ENCODE results near the gene TSC2. TPM values are rescaled to one million over a fixed set of nuclear protein-coding genes. Genes with fewer than 3 reads are reported as not detected.
A peak's percentile ranks its signal among the peaks of the same experiment; 100 is the strongest.

The TSC2 gene
- total RNA-seq, 1 donor from 2014 or later = 64.1 TPM

- DNase-seq (ENCODE audit: low read depth) = no peak
- no peak for TF ChIP-seq CTCF (conservative IDR thresholded peaks at IDR 0.05; ENCODE audit: low read depth, low read length)
- H3K4me3 ChIP-seq (ENCODE audit: low read depth, low read length) = no peak overlapping the region
These were observed 40.2 kb downstream of the TSC2 start for GRCh38 chr16:2087748-2088631.

- DNase-seq (ENCODE audit: low read depth) = no peak
- no peak overlapping the region for H3K4me3 ChIP-seq (ENCODE audit: low read depth, low read length)
- TF ChIP-seq CTCF (conservative IDR thresholded peaks at IDR 0.05; ENCODE audit: low read depth, low read length) = no peak
These were observed 41.1 kb downstream of the TSC2 start for GRCh38 chr16:2088759-2089358.

- no peak for TF ChIP-seq CTCF (conservative IDR thresholded peaks at IDR 0.05; ENCODE audit: low read depth, low read length)
- no peak for DNase-seq (ENCODE audit: low read depth)
- H3K4me3 ChIP-seq (ENCODE audit: low read depth, low read length) = peak overlapping the region; percentile 36
These were observed 42.1 kb downstream of the TSC2 start for GRCh38 chr16:2089706-2090480.

- DNase-seq (ENCODE audit: low read depth) = no peak
- peak overlapping the region; percentile 36 for H3K4me3 ChIP-seq (ENCODE audit: low read depth, low read length)
- no peak for TF ChIP-seq CTCF (conservative IDR thresholded peaks at IDR 0.05; ENCODE audit: low read depth, low read length)
These were observed 42.6 kb downstream of the TSC2 start for GRCh38 chr16:2090481-2090776.

DNA sequence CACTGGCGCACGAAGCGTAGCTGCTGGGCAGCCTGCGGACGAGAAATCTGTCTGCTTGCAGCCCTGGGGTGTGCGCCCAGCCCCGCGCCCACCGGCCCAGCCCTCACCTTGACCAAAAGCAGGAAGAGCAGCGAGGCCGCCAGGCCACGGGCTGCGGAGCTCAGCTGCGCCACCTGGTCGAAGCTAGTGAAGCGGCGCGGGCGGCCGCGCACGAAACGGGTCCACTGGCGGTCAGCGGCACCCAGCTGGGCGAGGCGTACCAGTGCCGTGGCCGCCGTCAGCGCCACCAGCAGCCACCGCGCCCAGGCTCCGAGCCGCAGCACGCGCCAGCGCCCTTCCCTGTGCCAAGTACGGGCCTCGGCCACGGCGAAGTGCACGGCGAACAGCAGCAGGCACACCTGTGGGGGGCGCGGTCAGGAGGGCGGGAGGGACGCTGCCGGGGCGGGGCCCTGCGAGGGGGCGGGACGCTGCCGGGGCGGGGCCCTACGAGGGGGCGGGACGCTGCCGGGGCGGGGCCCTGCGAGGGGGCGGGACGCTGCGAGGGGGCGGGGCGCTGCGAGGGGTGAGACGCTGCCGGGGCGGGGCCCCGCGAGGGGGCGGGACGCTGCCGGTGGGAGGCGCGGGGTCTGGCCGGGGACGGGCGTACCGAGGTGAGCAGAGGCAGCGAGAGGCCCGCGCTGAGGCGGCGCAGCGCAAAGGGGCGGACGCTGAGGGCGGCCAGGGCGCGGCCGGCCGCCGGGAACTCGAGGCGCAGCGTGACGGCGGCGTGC lies 43.2 kb downstream of the TSC2 start:
- peak; percentile 44 for TF ChIP-seq CTCF (conservative IDR thresholded peaks at IDR 0.05; ENCODE audit: low read depth, low read length)
- H3K4me3 ChIP-seq (ENCODE audit: low read depth, low read length) = peak overlapping the region; percentile 36

DNA sequence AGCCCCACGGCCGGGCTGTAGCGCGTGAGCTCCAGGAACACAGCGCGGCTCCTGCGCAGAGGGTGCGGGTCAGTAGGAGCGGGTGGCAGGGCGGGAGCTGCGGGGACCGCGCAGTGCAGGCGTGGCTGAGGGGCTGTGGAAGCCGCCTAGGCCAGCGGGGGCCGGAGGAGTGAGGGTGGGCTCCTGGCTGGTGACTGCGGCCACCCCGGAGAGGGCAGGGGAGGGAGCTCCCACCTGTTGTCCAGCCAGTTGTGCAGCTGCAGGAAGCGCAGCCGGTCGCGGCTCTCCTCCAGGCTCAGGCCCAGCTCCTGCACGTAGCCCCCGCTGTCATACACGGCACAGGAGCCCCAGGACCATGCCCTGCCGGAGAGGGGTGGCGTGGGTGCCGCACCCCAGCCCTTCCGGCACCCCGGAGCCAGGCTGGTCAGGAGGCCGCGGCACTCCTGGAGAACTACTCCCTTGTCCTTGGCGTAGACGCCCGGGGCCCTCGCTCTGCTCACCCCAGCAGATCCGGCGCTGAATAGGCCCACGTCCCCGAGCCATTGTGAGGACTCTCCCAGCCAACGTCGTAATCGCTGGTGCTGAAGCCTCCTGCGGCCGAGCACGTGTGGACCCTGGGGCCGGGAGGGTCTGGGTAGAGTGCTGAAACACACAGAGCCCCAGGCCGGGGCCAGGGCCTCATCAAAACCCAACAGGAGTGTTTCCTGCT lies 43.9 kb downstream of the TSC2 start:
- no peak for TF ChIP-seq CTCF (conservative IDR thresholded peaks at IDR 0.05; ENCODE audit: low read depth, low read length)
- no peak for DNase-seq (ENCODE audit: low read depth)
- peak overlapping the region; percentile 31 for H3K4me3 ChIP-seq (ENCODE audit: low read depth, low read length)

More for the DNA sequence above, 43.2 kb downstream of the TSC2 start:
- no peak for DNase-seq (ENCODE audit: low read depth)

Measured in epithelial cell of proximal tubule (primary cell).